Hematopoietic multipotent progenitor cell treated with erythropoietin and hydrocortisone succinate and interleukin-3 and kit ligand, for 8 days (in vitro differentiated cells): Measurements from ENCODE around the gene DAGLB.
A peak's percentile ranks its signal among the peaks of the same experiment; 100 is the strongest.
"Not testable (repeated sequence)": the region's sequence is repeated elsewhere in the genome, so short reads cannot be mapped to it uniquely, and the experiment has no call there.

Experiments
- DNase-seq: peaks from one replicate; pipeline ENCODE4 v3.0.0-alpha.2; 2015

The DAGLB gene

DNA sequence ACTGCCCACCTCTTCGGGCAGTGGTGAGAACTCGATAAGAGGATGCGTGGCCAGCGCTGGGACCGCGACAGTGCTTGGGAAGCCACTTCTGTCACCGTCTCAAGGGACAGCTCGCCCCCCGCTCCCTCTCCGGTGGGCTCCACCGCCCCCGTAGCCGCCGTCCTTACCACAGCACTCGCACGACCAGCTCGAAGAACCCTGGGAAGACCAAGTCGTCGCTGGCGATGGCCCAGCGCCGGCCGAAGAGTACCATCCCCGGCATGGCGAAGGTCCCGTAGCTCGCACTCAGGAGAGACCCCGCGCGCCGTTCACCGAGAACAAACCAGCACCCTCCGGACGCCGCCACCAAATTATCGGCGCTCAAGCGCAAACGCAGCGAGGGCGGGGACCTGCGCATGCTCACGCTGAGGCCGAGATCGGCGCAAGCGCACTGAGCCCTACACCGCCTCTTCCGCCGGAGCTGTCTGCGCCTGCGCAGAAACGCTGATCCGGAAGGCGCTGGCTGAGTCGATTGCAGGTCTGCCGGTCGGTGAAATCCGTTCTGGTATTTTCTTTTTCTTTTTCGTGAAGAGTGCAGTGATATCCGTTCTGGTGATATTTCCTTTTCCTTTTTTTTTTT is at the start of gene DAGLB:
DAGLB (minus strand) TSS at position 374 of the 619 bp plus-strand sequence; CDS start at position 262, 112 bp downstream.
- DNase-seq, result peak; percentile 92

DNA sequence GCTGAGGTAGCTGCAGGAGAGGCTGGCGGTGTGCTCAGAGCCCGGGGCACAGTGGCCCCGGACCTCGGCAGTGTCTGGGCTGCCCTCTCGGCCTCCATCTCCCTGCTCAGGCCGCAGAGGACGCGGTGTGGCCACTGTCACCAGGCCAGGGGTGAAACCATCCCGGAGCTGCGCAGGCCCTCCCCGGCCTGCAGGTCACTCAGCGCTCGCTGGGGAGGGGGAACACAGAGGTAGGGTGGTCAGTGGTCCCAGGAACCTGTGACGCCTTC is 49.8 kb upstream of the DAGLB start:
- DNase-seq, result no peak

DNA sequence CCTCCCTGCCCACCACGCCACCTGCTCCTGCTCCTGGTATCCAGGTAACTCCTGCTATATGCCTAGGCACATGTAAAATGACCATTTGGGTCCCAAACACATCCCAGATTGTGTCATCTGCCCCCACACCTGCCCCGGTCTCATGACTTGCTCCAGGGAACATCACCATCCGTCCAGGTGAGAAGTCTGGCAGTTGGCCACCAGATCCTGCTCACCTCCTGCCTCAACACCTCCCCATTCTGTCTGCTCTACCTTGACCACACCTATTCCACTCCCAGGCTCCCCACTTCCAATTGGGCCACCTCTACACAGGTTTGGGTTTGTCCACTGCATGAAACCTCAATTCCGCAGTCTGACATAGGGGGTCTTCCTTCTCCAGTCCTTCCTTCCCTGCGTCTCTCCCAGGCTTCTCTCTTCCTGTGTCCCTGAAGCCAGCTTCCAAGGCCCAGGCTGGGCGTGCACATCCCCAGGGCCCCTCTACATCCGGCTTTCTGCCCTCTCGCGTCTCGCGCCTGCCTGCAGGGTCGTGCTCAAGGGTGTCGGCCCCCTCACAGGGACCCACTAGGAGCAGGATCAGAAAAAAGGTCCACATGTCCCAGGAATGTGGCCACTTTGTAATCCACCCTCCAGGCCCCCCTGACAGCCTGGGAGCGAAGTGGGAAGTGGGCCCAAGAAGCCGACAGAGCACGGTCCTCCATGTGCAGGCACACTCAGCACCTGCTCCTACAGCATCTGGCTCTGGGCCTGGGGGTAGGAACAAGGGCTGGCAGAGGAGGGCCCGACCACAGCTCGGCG is 49.3 kb upstream of the DAGLB start:
- no peak for DNase-seq

GRCh38 chr7:6495597-6496262 is 48.0 kb upstream of the DAGLB start:
- DNase-seq, result no peak

- no peak for DNase-seq
Observed at GRCh38 chr7:6494365-6494764, 46.6 kb upstream of the DAGLB start.

DNA sequence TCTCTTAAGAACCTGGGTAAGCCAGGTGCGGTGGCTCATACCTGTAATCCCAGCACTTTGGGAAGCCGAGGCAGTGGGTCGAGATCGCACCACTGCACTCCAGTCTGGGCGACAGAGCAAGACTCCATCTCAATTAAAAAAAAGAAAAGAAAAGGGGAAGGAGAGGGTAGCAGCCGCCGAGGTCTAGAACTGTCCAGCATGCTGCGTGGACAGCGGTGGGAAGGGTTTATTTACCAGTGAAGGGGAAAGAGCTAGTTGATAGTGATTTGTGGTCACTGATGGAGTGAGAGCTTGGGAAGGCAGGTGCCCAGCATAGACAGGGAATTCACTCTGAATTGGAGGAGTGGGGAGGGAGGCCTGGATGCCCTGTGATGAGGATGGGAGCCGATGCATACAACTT is 43.4 kb upstream of the DAGLB start:
- no peak for DNase-seq

- DNase-seq, result peak; percentile 56
Observed at GRCh38 chr7:6489612-6490011, 41.9 kb upstream of the DAGLB start.

DNA sequence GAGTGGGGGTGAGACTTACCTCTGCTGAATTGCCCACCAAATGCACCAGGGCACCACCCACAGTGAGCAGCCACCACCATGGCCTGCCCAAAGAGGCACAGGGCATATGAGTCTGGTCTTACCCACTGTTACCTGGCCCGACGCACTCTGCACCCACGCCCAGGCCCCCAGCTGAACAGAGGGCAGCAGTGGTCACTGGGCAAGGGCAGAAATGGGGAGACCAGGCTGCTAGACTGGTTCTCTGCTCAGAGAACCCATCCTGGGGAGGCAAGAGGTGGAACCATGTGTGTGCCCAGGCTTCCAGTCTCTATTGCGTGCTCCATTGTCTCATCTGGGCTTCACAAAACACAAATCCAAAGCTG is 39.4 kb upstream of the DAGLB start:
- no peak for DNase-seq

DNA sequence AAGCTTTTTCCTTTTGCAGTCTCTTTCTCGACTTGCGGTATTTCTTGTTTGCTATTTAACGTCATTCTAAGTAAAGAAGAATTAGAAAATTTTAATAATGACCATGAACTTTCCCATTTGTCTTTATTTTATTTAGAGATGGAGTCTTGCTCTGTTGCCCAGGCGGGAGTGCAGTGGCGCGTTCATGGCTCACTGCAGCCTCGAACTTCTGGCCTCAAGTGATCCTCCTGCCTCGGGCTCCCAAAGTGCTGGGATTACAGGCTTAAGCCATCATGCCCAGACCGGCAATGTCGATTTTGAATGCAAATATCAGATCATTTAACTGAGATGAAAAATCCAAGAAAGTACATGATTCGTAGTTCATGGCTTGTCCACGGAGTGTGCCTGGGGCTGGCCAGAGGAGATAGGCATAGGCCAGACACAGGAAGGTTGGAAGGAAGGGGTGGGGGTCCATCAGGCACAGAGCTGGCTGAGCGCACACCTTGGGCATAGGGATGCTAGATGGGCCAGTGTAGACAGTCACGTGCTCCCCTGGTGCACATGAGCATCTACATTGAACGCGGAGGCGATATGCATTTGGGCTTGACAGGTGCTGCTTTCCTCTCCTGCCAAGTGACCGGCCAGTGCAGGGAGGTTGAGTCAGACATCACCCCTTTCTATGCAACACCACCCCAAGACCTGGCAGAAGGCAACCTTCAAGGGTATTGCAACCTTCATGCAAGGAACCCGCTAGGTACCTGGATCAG is 38.9 kb upstream of the DAGLB start:
- no peak for DNase-seq

DNA sequence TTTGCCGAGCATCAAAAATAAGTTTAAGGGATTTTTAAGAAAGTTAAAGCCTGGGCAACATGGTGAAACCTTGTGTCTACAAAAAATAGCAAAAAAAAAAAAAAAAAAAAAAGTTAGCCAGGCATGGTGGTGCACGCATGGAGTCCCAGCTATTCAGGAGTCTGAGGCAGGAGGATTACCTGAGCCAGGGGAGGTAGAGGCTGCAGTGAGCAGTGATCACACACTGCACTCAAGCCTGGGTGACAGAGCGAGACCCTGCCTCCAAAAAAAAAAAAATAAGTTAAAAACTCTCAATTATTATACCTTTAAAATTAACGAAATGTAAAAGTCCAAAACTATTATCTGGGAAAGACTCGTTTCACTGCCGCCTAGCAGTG is 35.0 kb upstream of the DAGLB start:
- no peak for DNase-seq

GRCh38 chr7:6482307-6482706 is 34.6 kb upstream of the DAGLB start:
- no peak for DNase-seq

GRCh38 chr7:6481445-6481844 is 33.7 kb upstream of the DAGLB start:
- no peak for DNase-seq

DNA sequence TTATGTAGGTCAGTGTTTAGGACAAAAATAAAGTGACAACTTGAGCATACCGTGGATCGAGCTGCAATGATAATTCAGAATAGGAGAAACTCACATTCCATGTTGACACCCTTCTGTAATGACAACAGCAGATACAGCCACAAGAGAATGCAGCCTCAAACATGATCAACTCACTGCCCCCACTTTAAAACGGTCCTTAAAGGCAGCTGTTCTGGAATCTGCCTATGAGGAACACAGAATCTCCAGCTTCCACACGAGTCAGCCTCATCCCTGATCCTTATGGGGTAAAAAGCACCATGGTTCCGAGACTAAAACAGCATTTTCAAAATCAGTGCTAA is 32.5 kb upstream of the DAGLB start:
- no peak for DNase-seq

DNA sequence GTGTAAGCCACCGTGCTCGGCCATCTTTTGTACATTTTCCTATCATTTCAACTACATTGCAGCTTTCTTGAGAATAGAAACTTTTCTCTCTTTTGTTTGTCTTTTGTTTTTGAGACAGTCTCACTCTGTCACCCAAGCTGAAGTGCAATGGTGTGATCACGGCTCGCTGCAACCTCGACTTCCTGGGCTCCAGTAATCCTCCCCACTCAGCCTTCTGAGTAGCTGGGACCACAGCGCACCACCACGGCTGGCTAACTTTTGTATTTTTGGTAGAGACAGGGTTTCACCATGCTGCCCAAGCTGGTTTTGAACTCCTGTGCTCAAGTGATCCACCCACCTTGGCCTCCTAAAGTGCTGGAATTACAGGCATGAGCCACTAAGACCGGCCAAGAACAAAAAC is 31.3 kb upstream of the DAGLB start:
- DNase-seq, result no peak

DNA sequence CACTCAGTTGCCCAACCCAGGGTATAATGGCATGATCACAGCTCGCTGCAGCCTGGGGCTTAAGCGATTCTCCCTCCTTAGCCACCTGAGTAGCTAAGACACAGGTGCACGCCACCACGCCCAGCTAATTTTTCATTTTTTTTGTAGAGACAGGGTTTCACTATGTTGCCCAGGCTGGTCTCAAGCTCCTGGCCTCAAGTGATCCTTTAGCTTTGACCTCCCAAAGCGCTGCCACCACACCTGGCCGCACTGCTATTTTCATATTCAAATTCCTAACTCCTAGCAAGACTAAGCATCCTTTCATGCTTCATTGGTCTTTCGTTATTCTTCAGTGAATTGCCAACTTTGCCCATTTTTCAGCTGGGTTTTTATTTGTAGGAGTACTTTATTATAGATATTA is 30.4 kb upstream of the DAGLB start:
- DNase-seq, result no peak

GRCh38 chr7:6477318-6477660 is 29.5 kb upstream of the DAGLB start:
- no peak for DNase-seq

- no peak for DNase-seq
Observed at GRCh38 chr7:6476596-6477317, 29.0 kb upstream of the DAGLB start.

- no peak for DNase-seq
Observed at GRCh38 chr7:6475433-6476186, 27.9 kb upstream of the DAGLB start.

DNA sequence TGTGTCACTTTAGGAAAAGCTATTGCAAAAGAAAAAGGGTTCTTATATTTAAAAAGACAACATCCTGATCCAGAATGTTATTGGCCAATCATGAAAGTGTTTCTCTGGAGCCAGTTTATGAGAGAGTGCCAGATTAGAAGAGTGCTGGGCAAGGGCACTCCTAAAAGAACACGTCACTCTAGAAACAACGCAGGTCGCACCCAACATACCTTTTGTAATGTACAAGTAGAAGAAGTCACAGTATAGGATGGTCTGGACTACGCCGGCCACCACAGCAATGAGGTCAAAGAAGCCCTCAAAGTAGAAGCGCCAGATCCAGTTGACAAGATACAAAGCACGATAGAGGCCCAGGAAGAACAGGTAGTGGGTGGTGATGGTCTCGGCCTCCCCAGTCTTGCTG is 18.1 kb upstream of the DAGLB start:
- no peak for DNase-seq

- DNase-seq, result not testable (repeated sequence)
Observed at GRCh38 chr7:6463609-6464008, 15.9 kb upstream of the DAGLB start.

GRCh38 chr7:6461946-6462550 is 14.3 kb upstream of the DAGLB start:
- no peak for DNase-seq

DNA sequence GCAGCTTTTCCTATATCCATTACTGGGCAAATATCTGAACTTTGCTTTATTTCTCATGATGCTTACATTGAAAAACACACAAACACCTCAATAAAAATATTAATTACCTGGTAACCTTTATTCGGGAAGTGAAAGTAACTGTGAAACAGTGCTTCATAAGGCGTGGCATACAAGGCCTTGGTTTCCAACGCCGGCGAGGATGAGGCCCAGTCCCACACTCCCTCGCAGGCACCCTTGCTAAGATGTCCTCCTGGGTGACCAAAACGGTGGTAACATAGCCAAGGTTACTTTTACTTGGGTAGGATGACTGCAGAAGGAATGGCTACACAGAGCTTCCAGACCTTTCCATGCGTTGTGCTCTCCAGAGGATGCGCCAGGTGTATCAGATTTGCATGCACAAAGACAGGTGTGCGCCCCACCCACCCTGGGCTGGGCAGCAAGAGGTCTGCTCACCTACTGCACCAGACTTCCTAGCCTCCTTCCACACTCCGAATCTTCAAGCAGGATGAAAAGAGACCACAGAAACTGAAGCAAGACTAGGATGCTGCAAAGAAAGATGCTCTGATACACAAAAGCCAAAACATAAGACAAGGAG is 13.3 kb upstream of the DAGLB start:
- no peak for DNase-seq
